CD14-positive monocyte (primary cell): ENCODE results near the gene SH3GL3. TPM values are rescaled to one million over a fixed set of nuclear protein-coding genes. Genes with fewer than 3 reads are reported as not detected.
A peak's percentile ranks its signal among the peaks of the same experiment; 100 is the strongest.

Experiments used
- DNase-seq, 3 donors: peaks; one replicate each; pipeline ENCODE4 v3.0.0-alpha.2; 2011 to 2022
- H2AFZ ChIP-seq: 2 replicates; pipeline ENCODE4 v1.6.0; 2012; ENCODE audit warnings: mild to moderate bottlenecking, low read depth, low read length, inconsistent platforms; ENCODE audit not compliant: insufficient read depth, poor library complexity, severe bottlenecking
- H3K27ac ChIP-seq, 2 donors: 1 replicate in 1 of 2; 2 replicates in 1 of 2; pipeline ENCODE4 v1.5.1; 2012 to 2013; ENCODE audit warnings: low read length in 2 of 2, control low read depth in 1 of 2, inconsistent platforms in 1 of 2, low read depth in 1 of 2, mild to moderate bottlenecking in 1 of 2
- H3K27me3 ChIP-seq, 2 donors: one replicate each; pipeline versions ENCODE4 v1.6.0 to v1.6.1; 2011 to 2013; ENCODE audit warnings: low read length in 2 of 2; ENCODE audit not compliant: control insufficient read depth in 2 of 2, insufficient read depth in 2 of 2
- H3K36me3 ChIP-seq, 2 donors: replicated peaks in 1 of 2; 1 replicate in 1 of 2; 2 replicates in 1 of 2; pipeline versions ENCODE4 v1.5.1 to v1.6.1; 2012 to 2013; ENCODE audit warnings: low read length in 2 of 2, control low read depth in 1 of 2, inconsistent platforms in 1 of 2, mild to moderate bottlenecking in 1 of 2; ENCODE audit not compliant: insufficient read depth in 2 of 2, control insufficient read depth in 1 of 2
- H3K4me1 ChIP-seq, 2 donors: 1 replicate in 1 of 2; 2 replicates in 1 of 2; pipeline versions ENCODE4 v1.5.1 to v1.6.1; 2012 to 2013; ENCODE audit warnings: low read length in 2 of 2, control low read depth in 1 of 2, inconsistent platforms in 1 of 2, mild to moderate bottlenecking in 1 of 2, moderate library complexity in 1 of 2; ENCODE audit not compliant: insufficient read depth in 2 of 2, control insufficient read depth in 1 of 2
- H3K4me2 ChIP-seq: replicated peaks from 2 replicates; pipeline ENCODE3; 2012; ENCODE audit warnings: low read length, moderate library complexity, mild to moderate bottlenecking; ENCODE audit not compliant: poor library complexity, severe bottlenecking; ENCODE audit errors: extremely low read depth
- H3K4me3 ChIP-seq, 3 experiments: fragments of 200-600 bp in 1 of 3; sonication (generic) in 1 of 3; replicated peaks in 1 of 3; 1 replicate in 2 of 3; 2 replicates in 1 of 3; pipeline ENCODE4 v1.5.1; 2011 to 2013; ENCODE audit warnings: low read length in 3 of 3, mild to moderate bottlenecking in 3 of 3, control low read depth in 2 of 3, low read depth in 2 of 3, inconsistent platforms in 1 of 3, moderate library complexity in 1 of 3
- H3K79me2 ChIP-seq: 2 replicates; pipeline ENCODE4 v1.6.0; 2012; ENCODE audit warnings: mild to moderate bottlenecking, control low read depth, inconsistent platforms, low read length, moderate library complexity; ENCODE audit not compliant: insufficient read depth
- H3K9ac ChIP-seq: 2 replicates; pipeline ENCODE4 v1.6.0; 2017; ENCODE audit warnings: low read length, mild to moderate bottlenecking; ENCODE audit not compliant: insufficient read depth, poor library complexity, severe bottlenecking
- H3K9me3 ChIP-seq, 2 donors: replicated peaks in 1 of 2; 1 replicate in 1 of 2; 2 replicates in 1 of 2; pipeline versions ENCODE4 v1.5.1 to v1.6.1; 2012 to 2013; ENCODE audit warnings: low read length in 2 of 2, control low read depth in 1 of 2; ENCODE audit not compliant: control insufficient read depth in 1 of 2, insufficient read depth in 1 of 2
- H4K20me1 ChIP-seq: 2 replicates; pipeline ENCODE4 v1.6.0; 2012; ENCODE audit warnings: mild to moderate bottlenecking, low read length, control low read depth, moderate library complexity; ENCODE audit not compliant: insufficient read depth
- H3K27ac Mint-ChIP-seq, 7 donors: one replicate each; pipeline ENCODE4 v1.8.0; 2020; ENCODE audit warnings: mild to moderate bottlenecking in 7 of 7, mixed read lengths in 7 of 7, moderate library complexity in 6 of 7, inconsistent platforms in 2 of 7
- H3K27me3 Mint-ChIP-seq, 3 donors: one replicate each; pipeline ENCODE4 v1.8.0; 2021 to 2022; ENCODE audit warnings: low read depth in 3 of 3, mild to moderate bottlenecking in 3 of 3, mixed read lengths in 3 of 3, moderate library complexity in 3 of 3, inconsistent platforms in 1 of 3
- H3K36me3 Mint-ChIP-seq, 2 donors: one replicate each; pipeline ENCODE4 v1.8.0; 2020; ENCODE audit warnings: mixed read lengths in 2 of 2, inconsistent platforms in 1 of 2, mild to moderate bottlenecking in 1 of 2
- H3K4me1 Mint-ChIP-seq: one replicate; pipeline ENCODE4 v1.8.0; 2020; ENCODE audit warnings: mild to moderate bottlenecking, mixed read lengths
- H3K4me3 Mint-ChIP-seq, 2 donors: one replicate each; pipeline ENCODE4 v1.8.0; 2020; ENCODE audit warnings: mild to moderate bottlenecking in 2 of 2, mixed read lengths in 2 of 2, moderate library complexity in 1 of 2
- H3K9me3 Mint-ChIP-seq, 7 donors: one replicate each; pipeline ENCODE4 v1.8.0; 2020 to 2022; ENCODE audit warnings: mixed read lengths in 7 of 7, mild to moderate bottlenecking in 6 of 7, moderate library complexity in 6 of 7, inconsistent platforms in 2 of 7
- WGBS: methylation state at CpG from one replicate; pipeline ENCODE4 v1.1.5; 2013; ENCODE audit warnings: missing lambda C conversion rate; ENCODE audit not compliant: insufficient coverage; 5-methylcytosine and 5-hydroxymethylcytosine counted together
- intact Hi-C, 2 donors: fragments of 100-400 bp; cut with micrococcal nuclease; formaldehyde crosslinking; loops; one replicate each; pipeline versions ENCODE4 v1.15.0 to v1.15.1; 2023
- polyA plus RNA-seq, 3 donors: library from polyadenylated mRNA; depleted of rRNA in 1 of 3; unstranded in 2 of 3; stranded (reverse) in 1 of 3; fragments of 300-500 nt in 2 of 3; fragments of >200 nt in 1 of 3; fragmentation: Illumina TruSeq in 2 of 3; gene quantifications; 1 replicate in 2 of 3; 2 replicates in 1 of 3; pipeline ENCODE4 v1.2.3, GENCODE V29; 2012 to 2021
- TF ChIP-seq, protein P1 (sequence below): fragments of 200-600 bp; IDR thresholded peaks from one replicate; pipeline ENCODE4 v1.8.0; 2022; ENCODE audit warnings: antibody characterized with exemption, mild to moderate bottlenecking

Gene SH3GL3
- polyA plus RNA-seq, 3 donors, result not detected

DNA sequence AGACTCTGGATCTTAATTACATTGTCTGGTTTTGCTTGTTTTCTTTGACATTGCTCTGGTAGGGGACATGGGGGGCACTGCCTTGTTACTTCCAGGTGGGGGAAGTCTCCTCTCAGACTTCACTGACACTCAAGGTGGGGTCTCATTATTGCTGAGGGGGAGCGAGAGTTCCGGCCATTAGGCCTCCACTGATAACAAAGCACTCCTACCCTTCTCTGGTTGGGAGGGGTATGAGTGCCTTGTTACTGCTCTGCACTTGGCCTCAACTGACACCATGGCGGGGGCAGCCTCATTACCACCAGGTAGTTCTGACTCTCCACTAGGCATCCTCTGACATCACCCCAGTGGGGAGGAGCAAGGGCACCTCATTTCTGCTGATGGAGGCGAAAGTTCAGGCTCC lies 25.7 kb downstream of the SH3GL3 start:
- H3K27me3 ChIP-seq, result no peaks in the 10 kb centered on the region
- no CpG with 5 or more reads among the region's 4 CpGs for WGBS
- H3K9ac ChIP-seq, result no peak overlapping the region
- Mint-ChIP-seq H3K27ac (peak overlapping the region in 1 of 7 donors; percentile 32), H3K4me3 (no peak overlapping the region), H3K9me3 (peaks cover 0 to 7% (median 5%) of the 10 kb centered on the region in 7 donors), H3K27me3 (peaks cover 0 to 13% (median 2%) of the 10 kb centered on the region in 3 donors), H3K4me1 (no peaks in the 10 kb centered on the region), H3K36me3 (no peaks in the 10 kb centered on the region)
- DNase-seq, result no peak
- no peak overlapping the region for H3K27ac ChIP-seq
- H4K20me1 ChIP-seq, result no peaks in the 10 kb centered on the region
- no peak overlapping the region for H3K4me2 ChIP-seq
- intact Hi-C loops, result no loop called here
- no peaks in the 10 kb centered on the region for H3K36me3 ChIP-seq
- H3K9me3 ChIP-seq, result peaks cover 0 to 2% of the 10 kb centered on the region in 2 donors
- TF ChIP-seq, protein P1, sequence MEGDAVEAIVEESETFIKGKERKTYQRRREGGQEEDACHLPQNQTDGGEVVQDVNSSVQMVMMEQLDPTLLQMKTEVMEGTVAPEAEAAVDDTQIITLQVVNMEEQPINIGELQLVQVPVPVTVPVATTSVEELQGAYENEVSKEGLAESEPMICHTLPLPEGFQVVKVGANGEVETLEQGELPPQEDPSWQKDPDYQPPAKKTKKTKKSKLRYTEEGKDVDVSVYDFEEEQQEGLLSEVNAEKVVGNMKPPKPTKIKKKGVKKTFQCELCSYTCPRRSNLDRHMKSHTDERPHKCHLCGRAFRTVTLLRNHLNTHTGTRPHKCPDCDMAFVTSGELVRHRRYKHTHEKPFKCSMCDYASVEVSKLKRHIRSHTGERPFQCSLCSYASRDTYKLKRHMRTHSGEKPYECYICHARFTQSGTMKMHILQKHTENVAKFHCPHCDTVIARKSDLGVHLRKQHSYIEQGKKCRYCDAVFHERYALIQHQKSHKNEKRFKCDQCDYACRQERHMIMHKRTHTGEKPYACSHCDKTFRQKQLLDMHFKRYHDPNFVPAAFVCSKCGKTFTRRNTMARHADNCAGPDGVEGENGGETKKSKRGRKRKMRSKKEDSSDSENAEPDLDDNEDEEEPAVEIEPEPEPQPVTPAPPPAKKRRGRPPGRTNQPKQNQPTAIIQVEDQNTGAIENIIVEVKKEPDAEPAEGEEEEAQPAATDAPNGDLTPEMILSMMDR, result no peak
- H2AFZ ChIP-seq, result no peak overlapping the region
- H3K4me3 ChIP-seq, result no peak overlapping the region
- no peaks in the 10 kb centered on the region for H3K79me2 ChIP-seq
- no peaks in the 10 kb centered on the region for H3K4me1 ChIP-seq

DNA sequence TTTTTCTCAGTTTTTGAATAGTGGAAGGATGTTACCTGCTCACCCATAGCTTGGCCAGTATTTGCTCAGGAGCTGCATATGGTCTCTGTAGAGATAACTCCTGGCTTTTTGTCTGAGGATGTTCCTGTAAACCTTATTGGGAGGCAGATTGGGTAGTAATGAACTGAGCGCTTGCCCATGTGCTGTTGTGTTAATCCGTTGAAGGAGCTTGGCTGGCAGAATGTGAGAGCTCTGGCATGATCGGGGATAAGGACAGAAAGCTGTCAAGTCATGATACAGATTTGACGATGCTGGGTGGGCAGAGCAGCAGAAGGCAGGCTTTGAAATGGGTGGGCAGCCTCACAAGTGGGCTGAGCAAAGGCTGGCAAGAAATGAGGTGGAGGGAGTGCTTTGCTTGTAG lies 27.4 kb downstream of the SH3GL3 start:
- H3K27ac ChIP-seq, result no peak overlapping the region
- no peaks in the 10 kb centered on the region for H3K27me3 ChIP-seq
- H3K9me3 ChIP-seq, result peaks cover 0 to 2% of the 10 kb centered on the region in 2 donors

More for the DNA sequence above, 27.4 kb downstream of the SH3GL3 start:
- intact Hi-C loops, result no loop called here
- no peaks in the 10 kb centered on the region for H3K36me3 Mint-ChIP-seq
- Histone ChIP-seq H3K4me2 (no peak overlapping the region), H3K4me3 (no peak overlapping the region), H3K9ac (no peak overlapping the region), H3K4me1 (no peaks in the 10 kb centered on the region), H4K20me1 (no peaks in the 10 kb centered on the region), H3K79me2 (no peaks in the 10 kb centered on the region), H3K36me3 (no peaks in the 10 kb centered on the region), H2AFZ (no peak overlapping the region)
- TF ChIP-seq, protein P1, result no peak
- no peak for DNase-seq
- peaks cover 0 to 6% (median 5%) of the 10 kb centered on the region in 7 donors for H3K9me3 Mint-ChIP-seq
- no peaks in the 10 kb centered on the region for H3K4me1 Mint-ChIP-seq
- peaks cover 0 to 12% (median 7%) of the 10 kb centered on the region in 3 donors for H3K27me3 Mint-ChIP-seq
- no peak overlapping the region for H3K4me3 Mint-ChIP-seq
- 80% methylated on average over 4 of the region's 4 CpGs for WGBS
- H3K27ac Mint-ChIP-seq, result no peak overlapping the region
